HCT116 (cell line): ENCODE data around the gene CIB4. TPM values are rescaled to one million over a fixed set of nuclear protein-coding genes. Genes with fewer than 3 reads are reported as not detected.

Source experiments
- ATAC-seq: fragments of 200-7000 bp; cut with Tn5 transposase; 2 replicates; pipeline ENCODE4 v1.9.1; 2020; ENCODE audit warnings: mild to moderate bottlenecking, moderate library complexity
- BruUV-seq: library from RNA; stranded (reverse); fragments of 400-500 nt; replicated peaks from 2 replicates; lab custom pipeline; 2021; lab: Mats Ljungman, UMichigan
- CTCF ChIA-PET: fragments of 300-600 bp; sonication (Branson Sonifier 250); formaldehyde crosslinking; loops from one replicate; lab custom pipeline; 2021; ENCODE audit warnings: antibody characterized with exemption; lab: Charles Lee
- POLR2A ChIA-PET: fragments of 300-600, 350-600 bp; sonication (Branson Sonifier 250); formaldehyde crosslinking; loops from one replicate; lab custom pipeline; 2021; ENCODE audit warnings: antibody characterized with exemption; lab: Charles Lee
- RAD21 ChIA-PET, 2 experiments: fragments of 300-600 bp; sonication (Branson Sonifier 250); formaldehyde crosslinking; loops; one replicate each; lab custom pipeline; 2023; ENCODE audit warnings: low total read pairs in 2 of 2; ENCODE audit not compliant: uncharacterized antibody in 2 of 2, unreplicated experiment in 2 of 2, low non-redundant PET in 1 of 2; lab: Charles Lee
- DNase-seq: peaks from one replicate; pipeline ENCODE4 v3.0.0-alpha.2; 2010; ENCODE audit warnings: low read depth, low spot score
- H2AFZ ChIP-seq: fragments of 200-600 bp; shearing (Covaris generic), sonication (generic); 2 replicates; pipeline ENCODE4 v1.6.1; 2017; ENCODE audit warnings: low read depth, mixed run types, mixed read lengths, antibody characterized with exemption, low read length; ENCODE audit not compliant: poor library complexity, severe bottlenecking
- H3K27ac ChIP-seq: 2 replicates; pipeline ENCODE4 v1.5.1; 2012; ENCODE audit warnings: low read depth, low read length
- H3K27me3 ChIP-seq: fragments of 200-600 bp; sonication (generic); 2 replicates; pipeline ENCODE4 v1.6.1; 2016; ENCODE audit warnings: mixed run types, low read length, mixed read lengths; ENCODE audit not compliant: insufficient read depth
- H3K36me3 ChIP-seq, 2 experiments: fragments of 200-500 bp in 1 of 2; fragments of 200-600 bp in 1 of 2; sonication (Bioruptor generic) in 1 of 2; sonication (generic) in 1 of 2; 2 replicates each; pipeline versions ENCODE4 v1.5.1 to v1.6.1; 2014 to 2016; ENCODE audit warnings: low read length in 2 of 2, inconsistent platforms in 1 of 2, mixed read lengths in 1 of 2, mixed run types in 1 of 2; ENCODE audit not compliant: insufficient read depth in 2 of 2, control insufficient read depth in 1 of 2
- H3K4me1 ChIP-seq, 2 experiments: fragments of 200-600 bp in 1 of 2; sonication (generic) in 1 of 2; 2 replicates each; pipeline versions ENCODE4 v1.5.1 to v1.6.1; 2012 to 2017; ENCODE audit warnings: low read length in 2 of 2, inconsistent platforms in 1 of 2, mild to moderate bottlenecking in 1 of 2, mixed read lengths in 1 of 2, mixed run types in 1 of 2, moderate library complexity in 1 of 2; ENCODE audit not compliant: insufficient read depth in 2 of 2, control insufficient read depth in 1 of 2
- H3K4me2 ChIP-seq: fragments of 200-600 bp; sonication (generic); 2 replicates; pipeline ENCODE4 v1.6.1; 2017; ENCODE audit warnings: mixed run types, low read length, mixed read lengths
- H3K4me3 ChIP-seq, 2 experiments: fragments of 200-600 bp in 1 of 2; sonication (generic) in 1 of 2; replicated peaks in 1 of 2; 2 replicates each; pipeline ENCODE4 v1.5.1; 2011 to 2016; ENCODE audit warnings: low read length in 2 of 2, control low read depth in 1 of 2, low read depth in 1 of 2, mild to moderate bottlenecking in 1 of 2, mixed read lengths in 1 of 2, mixed run types in 1 of 2
- H3K79me2 ChIP-seq: fragments of 200-600 bp; sonication (generic); 2 replicates; pipeline ENCODE4 v1.6.1; 2017; ENCODE audit warnings: mild to moderate bottlenecking, mixed run types, low read length, moderate library complexity, mixed read lengths; ENCODE audit not compliant: insufficient read depth
- H3K9ac ChIP-seq: fragments of 200-600 bp; sonication (generic); 2 replicates; pipeline ENCODE4 v1.6.1; 2016; ENCODE audit warnings: low read length, mixed read lengths
- H3K9me2 ChIP-seq: fragments of 200-600 bp; sonication (generic), shearing (Covaris generic); 2 replicates; pipeline ENCODE4 v1.6.1; 2017; ENCODE audit warnings: mixed run types, mild to moderate bottlenecking, moderate library complexity; ENCODE audit not compliant: insufficient read depth
- H3K9me3 ChIP-seq, 2 experiments: fragments of 200-500 bp in 1 of 2; fragments of 200-600 bp in 1 of 2; sonication (Bioruptor generic) in 1 of 2; sonication (generic) in 1 of 2; 2 replicates each; pipeline ENCODE4 v1.6.1; 2014 to 2017; ENCODE audit warnings: low read length in 2 of 2, mixed read lengths in 2 of 2, inconsistent platforms in 1 of 2, low read depth in 1 of 2, mild to moderate bottlenecking in 1 of 2, mixed run types in 1 of 2, moderate library complexity in 1 of 2; ENCODE audit not compliant: control insufficient read depth in 1 of 2, insufficient read depth in 1 of 2
- H4K20me1 ChIP-seq: fragments of 200-600 bp; sonication (generic), shearing (Covaris generic); 2 replicates; pipeline ENCODE4 v1.6.1; 2017; ENCODE audit warnings: mixed run types, mild to moderate bottlenecking, moderate library complexity; ENCODE audit not compliant: insufficient read depth
- CTCF ChIP-seq, 3 experiments: fragments of 200-600 bp in 1 of 3; sonication (generic) in 1 of 3; IDR thresholded peaks in 2 of 3; conservative IDR thresholded peaks in 1 of 3; 2 replicates each; pipeline ENCODE4 v1.5.1; 2012 to 2017; ENCODE audit warnings: low read depth in 2 of 3, low read length in 2 of 3, antibody characterized with exemption in 1 of 3, borderline replicate concordance in 1 of 3, control low read depth in 1 of 3, mild to moderate bottlenecking in 1 of 3, mixed read lengths in 1 of 3, mixed run types in 1 of 3, moderate library complexity in 1 of 3; ENCODE audit not compliant: insufficient read depth in 1 of 3
- EGR1 ChIP-seq: IDR thresholded peaks from 2 replicates; pipeline ENCODE4 v1.6.1; 2012; ENCODE audit warnings: low read depth
- ELF1 ChIP-seq: IDR thresholded peaks from 2 replicates; pipeline ENCODE4 v1.6.1; 2012; ENCODE audit warnings: low read depth, borderline replicate concordance
- EZH2 ChIP-seq: fragments of 200-600 bp; sonication (generic); IDR thresholded peaks from 2 replicates; pipeline ENCODE4 v1.6.1; 2017; ENCODE audit warnings: antibody characterized with exemption, mixed run types
- JUND ChIP-seq: IDR thresholded peaks from 2 replicates; pipeline ENCODE4 v1.6.1; 2012
- RAD21 ChIP-seq: IDR thresholded peaks from 2 replicates; pipeline ENCODE4 v1.6.1; 2012; ENCODE audit warnings: low read depth, mild to moderate bottlenecking
- SIN3A ChIP-seq: IDR thresholded peaks from 2 replicates; pipeline ENCODE4 v1.6.1; 2012; ENCODE audit warnings: low read depth
- SRF ChIP-seq: IDR thresholded peaks from 2 replicates; pipeline ENCODE4 v1.6.1; 2012; ENCODE audit warnings: low read depth
- TCF7L2 ChIP-seq: IDR thresholded peaks from 2 replicates; pipeline ENCODE4 v1.7.0; 2011; ENCODE audit warnings: borderline replicate concordance, inconsistent platforms; ENCODE audit not compliant: insufficient read depth, insufficient read length; ENCODE audit errors: extremely low read depth
- ZFX ChIP-seq: fragments of 450-650 bp; IDR thresholded peaks from 2 replicates; pipeline ENCODE4 v1.6.1; 2017
- ZNF274 ChIP-seq: fragments of 200-500 bp; sonication (Bioruptor generic); IDR thresholded peaks from 2 replicates; pipeline ENCODE4 v1.6.1; 2014; ENCODE audit warnings: mild to moderate bottlenecking, low read depth, low read length, inconsistent platforms
- intact Hi-C: fragments of 100-400 bp; cut with micrococcal nuclease; formaldehyde crosslinking; loops from 2 replicates; pipeline ENCODE4 v1.10.0; 2022
- total RNA-seq: library from RNA; stranded (reverse); gene quantifications from one replicate; pipeline ENCODE4 v1.2.1, GENCODE V29; 2021; ENCODE audit not compliant: unreplicated experiment
- TF ChIP-seq, protein P1 (sequence below): IDR thresholded peaks from 2 replicates; pipeline ENCODE4 v1.6.1; 2012

The CIB4 gene
- total RNA-seq, 1 experiment from 2014 or later = not detected

DNA sequence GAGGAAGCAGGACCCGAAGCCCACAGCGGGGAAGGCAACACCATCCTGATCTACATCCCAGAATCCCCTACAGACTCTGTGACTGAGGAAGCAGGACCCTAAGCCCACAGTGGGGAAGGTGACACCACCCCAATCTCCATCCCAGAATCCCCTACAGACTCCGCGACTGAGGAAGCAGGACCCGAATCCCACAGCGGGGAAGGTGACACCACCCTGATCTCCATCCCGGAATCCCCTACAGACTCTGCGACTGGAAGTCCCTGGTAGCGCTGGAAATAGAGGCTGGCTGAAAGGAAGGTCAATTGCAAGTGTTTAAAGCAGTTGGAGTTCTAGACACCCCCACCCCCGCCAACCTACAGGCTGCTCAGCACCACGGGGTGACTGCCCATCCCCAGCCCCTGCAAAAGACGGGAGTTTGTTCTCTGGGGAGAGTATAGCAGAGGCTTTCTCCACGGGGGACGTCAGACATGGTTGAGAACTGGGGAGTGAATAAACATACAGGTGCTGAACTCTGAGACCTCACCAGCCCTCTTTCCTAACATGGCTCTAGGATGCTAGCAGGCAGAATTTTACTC, 21.0 kb downstream of the CIB4 start:
- H3K9ac ChIP-seq = no peak overlapping the region
- ChIA-PET CTCF (no interaction called here), RAD21 (no interaction called here)

DNA sequence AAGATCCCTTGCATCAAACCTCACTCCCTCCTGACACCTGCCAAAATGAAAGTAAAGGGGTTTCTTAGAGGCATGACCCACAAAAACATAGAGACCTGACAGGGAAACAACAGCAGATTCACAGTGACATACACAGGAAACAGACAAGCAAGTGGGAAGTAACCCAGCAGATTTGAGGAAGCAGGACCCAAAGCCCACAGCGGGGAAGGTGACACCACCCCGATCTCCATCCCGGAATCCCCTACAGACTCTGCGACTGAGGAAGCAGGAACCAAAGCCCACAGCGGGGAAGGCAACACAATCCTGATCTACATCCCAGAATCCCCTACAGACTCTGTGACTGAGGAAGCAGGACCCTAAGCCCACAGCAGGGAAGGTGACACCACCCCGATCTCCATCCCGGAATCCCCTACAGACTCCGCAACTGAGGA, 21.6 kb downstream of the CIB4 start:
- H3K36me3 ChIP-seq = no peaks in the 10 kb centered on the region
- no peak for ATAC-seq
- ChIA-PET RAD21 (no interaction called here), POLR2A (no interaction called here), CTCF (no interaction called here)
- H3K27ac ChIP-seq = no peak overlapping the region
- H3K4me2 ChIP-seq = no peak overlapping the region
- intact Hi-C loops = no loop called here
- no peaks in the 10 kb centered on the region for H3K9me2 ChIP-seq
- H3K9me3 ChIP-seq = no peaks in the 10 kb centered on the region
- no peak for DNase-seq
- H3K27me3 ChIP-seq = peaks cover 6% of the 10 kb centered on the region; the same call in 1 of the 2 replicates
- H2AFZ ChIP-seq = no peak overlapping the region
- H3K79me2 ChIP-seq = no peaks in the 10 kb centered on the region
- H3K9ac ChIP-seq = no peak overlapping the region
- H3K4me1 ChIP-seq = no peaks in the 10 kb centered on the region
- BruUV-seq = no TSS peak
- no peak overlapping the region for H3K4me3 ChIP-seq
- H4K20me1 ChIP-seq = no peaks in the 10 kb centered on the region
- TF ChIP-seq, protein P1, sequence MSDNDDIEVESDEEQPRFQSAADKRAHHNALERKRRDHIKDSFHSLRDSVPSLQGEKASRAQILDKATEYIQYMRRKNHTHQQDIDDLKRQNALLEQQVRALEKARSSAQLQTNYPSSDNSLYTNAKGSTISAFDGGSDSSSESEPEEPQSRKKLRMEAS = no peak
- TF ChIP-seq JUND (no peak), EGR1 (no peak), ZNF274 (no peak), TCF7L2 (no peak), CTCF (IDR thresholded peaks at IDR 0.05 in 2 of 3, conservative IDR thresholded peaks at IDR 0.05 in 1 of 3; ENCODE audit: borderline replicate concordance in 1 of 3, insufficient read depth in 1 of 3, low read depth in 2 of 3, low read length in 2 of 3) (no peak), SIN3A (no peak), EZH2 (no peak), ZFX (no peak), ELF1 (no peak), RAD21 (no peak), SRF (no peak)

More for the DNA sequence above, 21.0 kb downstream of the CIB4 start:
- Histone ChIP-seq H3K4me3 (no peak overlapping the region), H3K79me2 (no peaks in the 10 kb centered on the region), H3K4me1 (no peaks in the 10 kb centered on the region)
- POLR2A ChIA-PET = no interaction called here
- TF ChIP-seq RAD21 (no peak), CTCF (IDR thresholded peaks at IDR 0.05 in 2 of 3, conservative IDR thresholded peaks at IDR 0.05 in 1 of 3; ENCODE audit: borderline replicate concordance in 1 of 3, insufficient read depth in 1 of 3, low read depth in 2 of 3, low read length in 2 of 3) (no peak), SRF (no peak), JUND (no peak), SIN3A (no peak)
- TF ChIP-seq, all 23 proteins: peak for 0
- no peaks in the 10 kb centered on the region for H3K9me2 ChIP-seq
- ATAC-seq (no peak), DNase-seq (no peak)
- peaks cover 6% of the 10 kb centered on the region; the same call in 1 of the 2 replicates for H3K27me3 ChIP-seq
- no peak overlapping the region for H3K4me2 ChIP-seq
- H3K9me3 ChIP-seq = no peaks in the 10 kb centered on the region
- intact Hi-C loops = no loop called here
- no peaks in the 10 kb centered on the region for H3K36me3 ChIP-seq
- no peak overlapping the region for H2AFZ ChIP-seq
- no TSS peak for BruUV-seq
- H4K20me1 ChIP-seq = no peaks in the 10 kb centered on the region
- H3K27ac ChIP-seq = no peak overlapping the region
